Measurements from ENCODE around the gene YIPF4.
"Not testable (repeated sequence)": the region's sequence is repeated elsewhere in the genome, so short reads cannot be mapped to it uniquely, and the experiment has no call there.

The YIPF4 gene

DNA sequence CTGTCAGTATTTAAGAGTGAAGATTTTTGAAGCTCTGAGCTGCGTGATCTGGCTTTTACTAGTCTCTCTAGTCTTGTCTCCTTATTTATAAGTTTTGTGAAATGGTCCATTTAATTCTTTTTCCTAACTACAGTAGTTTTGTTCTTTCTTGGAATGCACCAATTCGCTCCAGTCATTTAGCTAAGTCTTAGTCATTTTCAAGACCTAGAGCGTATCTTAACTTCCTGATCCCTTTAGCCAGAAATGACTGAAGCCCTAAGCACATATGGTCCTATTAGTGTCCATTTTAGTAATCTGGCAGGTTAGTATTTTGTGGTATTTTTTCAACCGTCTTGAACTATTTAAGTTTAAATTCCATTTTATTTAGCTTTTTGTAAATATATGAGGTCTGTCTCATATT is 82.7 kb downstream of the YIPF4 start:
- no peak overlapping the region for H3K27ac ChIP-seq
- no peak for TF ChIP-seq CTCF (conservative IDR thresholded peaks at IDR 0.05)
- TF ChIP-seq ZFX (IDR thresholded peaks at IDR 0.05) = no peak

DNA sequence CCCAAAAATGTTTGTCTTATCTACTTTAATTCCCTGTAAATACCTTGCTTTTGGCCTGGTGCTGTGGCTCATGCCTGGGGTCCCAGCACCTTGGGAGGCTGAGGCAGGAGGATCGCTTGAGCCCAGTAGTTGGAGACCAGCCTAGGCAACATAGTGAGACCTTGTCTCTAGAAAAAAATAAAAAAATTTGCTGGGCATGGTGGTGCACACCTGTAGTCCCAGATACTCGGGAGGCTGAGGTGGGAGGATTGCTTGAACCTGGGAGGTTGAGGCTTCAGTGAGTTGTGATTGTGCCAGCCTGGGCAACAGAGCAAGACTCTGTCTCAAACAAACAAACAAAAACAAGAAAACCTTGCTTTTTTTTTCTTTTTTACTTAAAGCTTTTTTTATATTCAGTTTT is 85.3 kb downstream of the YIPF4 start:
- not testable (repeated sequence) for H3K27ac ChIP-seq

- H3K27ac ChIP-seq = no peak overlapping the region
Observed at GRCh38 chr2:32363597-32363996, 85.9 kb downstream of the YIPF4 start.

GRCh38 chr2:32364290-32364689 is 86.6 kb downstream of the YIPF4 start:
- not testable (repeated sequence) for H3K27ac ChIP-seq

More at GRCh38 chr2:32363597-32363996, 85.9 kb downstream of the YIPF4 start:
- no peak for TF ChIP-seq ZFX (IDR thresholded peaks at IDR 0.05)
- no peak for TF ChIP-seq CTCF (conservative IDR thresholded peaks at IDR 0.05)

DNA sequence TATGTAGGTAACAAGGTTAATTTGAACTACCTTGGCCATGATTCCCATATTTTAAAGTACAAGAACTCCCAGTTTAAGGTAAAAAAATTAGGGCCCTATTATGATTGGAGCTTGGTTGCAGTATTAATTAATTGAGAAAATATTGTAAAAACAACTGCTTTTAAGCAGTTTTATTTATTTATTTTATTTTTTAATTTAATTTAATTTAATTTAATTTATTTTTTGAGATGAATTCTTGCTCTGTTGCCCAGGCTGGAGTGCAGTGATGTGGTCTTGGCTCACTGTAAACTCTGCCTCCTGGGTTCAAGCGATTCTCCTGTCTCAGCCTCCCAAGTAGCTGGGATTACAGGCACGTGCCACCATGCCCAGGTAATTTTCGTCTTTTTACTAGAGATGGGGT is 88.0 kb downstream of the YIPF4 start:
- H3K27ac ChIP-seq = not testable (repeated sequence)
